ENCODE results near the gene SLIT3.

Gene SLIT3

GRCh38 chr5:169298193-169298592 lies 2.7 kb downstream of the SLIT3 start:
- no peak for FAIRE-seq

GRCh38 chr5:169296419-169297143 lies 4.4 kb downstream of the SLIT3 start:
- no peak for FAIRE-seq

GRCh38 chr5:169295306-169295705 lies 5.6 kb downstream of the SLIT3 start:
- no peak for FAIRE-seq

GRCh38 chr5:169294621-169295020 lies 6.3 kb downstream of the SLIT3 start:
- FAIRE-seq: no peak

GRCh38 chr5:169291877-169292276 lies 9.1 kb downstream of the SLIT3 start:
- no peak for FAIRE-seq

- FAIRE-seq: no peak
Measured at GRCh38 chr5:169290895-169291294, 10.0 kb downstream of the SLIT3 start.

GRCh38 chr5:169289520-169289919 lies 11.4 kb downstream of the SLIT3 start:
- FAIRE-seq: no peak

GRCh38 chr5:169288066-169288930 lies 12.6 kb downstream of the SLIT3 start:
- no peak for FAIRE-seq

GRCh38 chr5:169287529-169287928 lies 13.4 kb downstream of the SLIT3 start:
- FAIRE-seq: no peak

GRCh38 chr5:169286572-169287300 lies 14.2 kb downstream of the SLIT3 start:
- no peak for FAIRE-seq

GRCh38 chr5:169283887-169284286 lies 17.1 kb downstream of the SLIT3 start:
- no peak for FAIRE-seq

- no peak for FAIRE-seq
Measured at GRCh38 chr5:169281625-169282024, 19.3 kb downstream of the SLIT3 start.

- FAIRE-seq: no peak
Measured at GRCh38 chr5:169280696-169281095, 20.2 kb downstream of the SLIT3 start.

GRCh38 chr5:169280286-169280685 lies 20.7 kb downstream of the SLIT3 start:
- no peak for FAIRE-seq

GRCh38 chr5:169279125-169279524 lies 21.8 kb downstream of the SLIT3 start:
- no peak for FAIRE-seq

GRCh38 chr5:169273881-169274280 lies 27.1 kb downstream of the SLIT3 start:
- no peak for FAIRE-seq

GRCh38 chr5:169273451-169273850 lies 27.5 kb downstream of the SLIT3 start:
- no peak for FAIRE-seq

GRCh38 chr5:169272731-169273427 lies 28.1 kb downstream of the SLIT3 start:
- FAIRE-seq: no peak

- FAIRE-seq: no peak
Measured at GRCh38 chr5:169272111-169272510, 28.8 kb downstream of the SLIT3 start.

- FAIRE-seq: no peak
Measured at GRCh38 chr5:169270827-169271226, 30.1 kb downstream of the SLIT3 start.

GRCh38 chr5:169268019-169268418 lies 32.9 kb downstream of the SLIT3 start:
- no peak for FAIRE-seq

GRCh38 chr5:169265888-169266287 lies 35.1 kb downstream of the SLIT3 start:
- no peak for FAIRE-seq

GRCh38 chr5:169263591-169263990 lies 37.3 kb downstream of the SLIT3 start:
- no peak for FAIRE-seq
